T-helper 1 cell (primary cell): ENCODE data around the gene ZNF880.
"Not testable (repeated sequence)": the region's sequence is repeated elsewhere in the genome, so short reads cannot be mapped to it uniquely, and the experiment has no call there.

Source experiments
- DNase-seq, 5 donors: peaks; one replicate each; pipeline ENCODE4 v3.0.0-alpha.2; 2012 to 2020
- total RNA-seq, 4 donors: gene quantifications; one replicate each; lab custom pipeline; 2026; lab: John Stamatoyannopoulos, UW

The ZNF880 gene
- total RNA-seq = 10.1 to 26.8 (median 17.1) reads per million in 4 donors

- DNase-seq = peak; percentile 82 to 89 (median 86)
These were observed at the start of gene ZNF880 for GRCh38 chr19:52369559-52370340. ZNF880 (plus strand) TSS chr19:52369923; CDS start chr19:52369966, 43 bp downstream.

GRCh38 chr19:52322429-52322828 lies 47.3 kb upstream of the ZNF880 start:
- DNase-seq = no peak

DNA sequence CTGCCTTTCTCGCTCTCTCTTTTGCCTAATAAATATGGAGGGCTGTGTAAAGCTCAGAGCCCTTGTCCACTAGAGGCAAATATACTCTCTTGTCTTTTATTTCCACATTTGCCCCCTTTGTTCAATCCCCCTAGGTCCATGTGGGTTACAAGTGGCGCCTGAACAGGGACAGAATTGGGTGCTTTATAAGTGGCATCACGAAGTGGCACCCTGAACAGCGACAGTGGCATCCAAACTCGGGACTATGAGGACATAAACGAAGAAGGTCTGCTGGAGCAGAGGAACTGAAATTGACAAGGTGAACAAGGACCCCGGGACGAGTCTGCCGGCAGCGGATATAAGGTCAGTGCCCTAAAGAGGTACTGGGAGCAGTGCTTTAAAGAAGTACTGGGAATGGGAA lies 38.0 kb upstream of the ZNF880 start:
- DNase-seq = no peak

- no peak for DNase-seq
These were observed 34.0 kb upstream of the ZNF880 start for GRCh38 chr19:52335768-52336116.

DNA sequence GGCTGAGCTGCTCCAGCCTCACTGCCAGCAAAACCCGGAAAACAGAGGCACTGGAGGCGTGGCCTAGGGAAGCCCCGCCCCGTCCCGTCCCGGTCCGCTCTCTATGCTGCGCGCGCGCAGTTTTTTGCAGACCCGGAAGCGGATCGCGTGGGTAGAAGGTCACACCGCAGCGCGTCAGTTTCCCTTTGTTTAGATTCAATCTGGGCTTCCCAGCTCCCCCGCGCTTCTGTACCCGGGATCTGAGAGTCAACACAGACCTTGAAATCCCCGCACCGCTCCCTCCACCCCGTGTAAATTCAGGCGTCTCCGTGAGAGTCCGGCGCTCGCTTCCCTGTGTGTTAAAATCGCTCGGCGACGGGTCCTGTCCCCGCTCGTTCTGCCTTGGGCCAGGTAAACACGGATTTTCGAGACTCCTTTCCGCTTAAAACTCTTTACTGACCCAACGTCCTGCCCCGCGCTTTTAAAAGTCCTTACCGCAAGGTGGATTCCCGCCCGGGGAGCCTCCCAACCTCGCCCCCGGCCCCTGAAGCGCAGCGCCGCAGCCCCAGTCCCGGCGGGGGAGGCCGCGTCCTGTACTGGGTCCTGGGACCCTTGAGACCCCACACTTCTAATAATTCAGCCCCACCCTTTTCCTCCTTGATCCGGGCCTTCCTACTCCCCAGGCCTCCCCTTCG lies 33.5 kb upstream of the ZNF880 start, which contains the start of gene ZNF610:
TSS of gene ZNF610 (plus strand) at position 127 of the 674 bp plus-strand sequence. CDS start 12,930 bp downstream, outside the sequence.
- DNase-seq = peak; percentile 72 to 84 (median 81)

DNA sequence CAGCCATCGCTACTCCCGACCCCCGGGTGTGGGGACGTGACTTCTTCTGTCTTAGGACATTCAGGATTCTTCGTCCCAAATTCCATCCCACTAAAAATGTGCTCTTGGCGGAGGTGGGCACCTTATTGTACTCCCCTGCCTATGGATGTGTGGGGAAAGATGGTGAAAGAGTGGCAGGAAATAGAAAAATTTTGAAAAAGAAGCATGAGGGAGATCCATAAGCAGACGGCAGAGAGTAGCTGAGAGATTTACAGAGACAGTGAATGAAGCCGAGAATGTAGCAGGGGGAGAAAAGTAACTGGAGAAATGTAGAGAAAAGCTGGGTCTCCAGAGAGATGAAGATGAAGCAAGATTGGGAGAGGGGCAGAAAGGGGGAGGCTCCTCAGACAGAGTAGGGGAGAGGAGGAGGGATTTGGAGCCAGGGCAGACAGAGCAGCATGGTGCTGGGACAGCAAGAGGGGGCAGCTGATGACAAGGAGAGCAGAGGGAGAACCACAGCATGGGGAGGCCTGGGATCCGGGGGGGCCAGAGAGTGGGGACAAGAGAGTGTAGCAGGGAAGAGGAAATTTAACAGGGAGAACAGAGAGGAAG lies 32.8 kb upstream of the ZNF880 start:
- DNase-seq = no peak

DNA sequence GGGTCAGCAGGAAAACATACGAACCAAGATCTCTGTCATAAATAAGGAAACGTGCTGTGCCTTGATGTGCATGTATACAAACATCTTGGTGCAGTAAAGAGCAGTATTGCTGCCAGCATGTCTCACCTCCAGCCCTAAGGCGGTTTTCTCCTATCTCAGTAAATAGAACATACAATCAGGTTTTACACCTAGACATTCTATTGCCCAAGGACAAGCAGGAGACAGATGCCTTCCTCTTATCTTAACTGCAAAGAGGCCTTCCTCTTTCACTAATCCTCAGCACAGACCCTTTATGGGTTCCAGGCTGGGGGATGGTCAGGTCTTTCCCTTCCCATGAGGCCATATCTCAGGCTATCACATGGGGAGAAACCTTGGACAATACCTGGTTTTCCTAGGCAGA lies 30.7 kb upstream of the ZNF880 start:
- not testable (repeated sequence) for DNase-seq

DNA sequence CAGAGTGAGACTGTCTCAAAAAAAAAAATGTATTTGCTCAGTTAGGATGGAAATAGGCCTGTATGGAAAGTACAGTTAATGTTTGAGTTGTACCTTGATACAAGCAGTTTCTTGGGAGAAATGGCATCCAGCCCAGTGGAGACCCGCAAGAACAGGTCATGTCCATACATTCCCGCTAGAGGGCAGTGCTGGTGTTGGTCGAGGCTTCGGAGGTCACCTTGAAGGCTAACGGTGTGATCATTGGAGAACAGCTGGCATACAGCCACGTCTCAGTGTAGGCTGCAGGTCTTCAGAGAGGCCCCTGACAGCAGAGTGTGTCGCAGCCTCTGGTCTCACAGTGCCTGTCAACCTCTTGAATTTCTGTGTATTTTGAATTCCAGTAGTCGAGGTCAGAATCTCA lies 26.2 kb upstream of the ZNF880 start:
- DNase-seq = peak; percentile 14 to 43 (median 33)

DNA sequence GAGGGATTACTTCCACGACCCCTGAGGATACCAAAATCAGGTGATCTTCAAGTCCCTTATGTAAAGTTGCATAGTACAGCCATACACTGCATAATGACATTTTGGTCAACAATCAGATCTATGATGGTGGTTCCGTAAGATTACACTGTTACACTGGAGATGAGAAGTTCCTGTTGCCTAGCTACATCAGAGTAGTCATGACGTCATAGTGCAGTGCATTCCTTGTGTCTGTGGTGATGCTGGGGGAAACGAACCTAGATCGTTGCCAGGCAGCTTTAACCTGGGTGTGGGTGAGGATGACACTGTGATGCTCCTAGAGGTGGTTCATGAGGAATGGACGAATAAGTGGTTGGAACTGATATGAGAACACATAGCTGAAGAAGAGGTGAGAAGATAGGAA lies 24.6 kb upstream of the ZNF880 start:
- DNase-seq = no peak

DNA sequence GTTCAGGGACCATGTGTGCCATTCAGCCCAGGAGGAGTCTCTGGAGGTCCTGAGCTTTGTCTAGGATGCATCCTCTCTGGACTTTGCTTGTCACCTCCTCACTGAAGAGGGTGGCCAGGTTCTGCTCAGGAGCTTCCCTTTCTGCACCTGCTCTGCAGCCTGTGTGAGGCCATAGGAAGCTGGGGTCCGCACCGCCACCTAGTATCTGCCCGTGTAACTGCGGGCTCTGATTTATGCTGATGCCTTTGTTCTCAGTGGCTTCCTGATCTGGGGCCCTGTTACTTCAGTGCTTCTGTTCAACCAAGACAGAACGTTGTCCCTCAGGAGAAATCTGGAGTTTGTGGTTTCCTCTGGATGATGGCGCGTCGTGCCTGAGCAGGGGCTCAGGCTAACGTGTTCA lies 18.2 kb upstream of the ZNF880 start:
- DNase-seq = no peak

DNA sequence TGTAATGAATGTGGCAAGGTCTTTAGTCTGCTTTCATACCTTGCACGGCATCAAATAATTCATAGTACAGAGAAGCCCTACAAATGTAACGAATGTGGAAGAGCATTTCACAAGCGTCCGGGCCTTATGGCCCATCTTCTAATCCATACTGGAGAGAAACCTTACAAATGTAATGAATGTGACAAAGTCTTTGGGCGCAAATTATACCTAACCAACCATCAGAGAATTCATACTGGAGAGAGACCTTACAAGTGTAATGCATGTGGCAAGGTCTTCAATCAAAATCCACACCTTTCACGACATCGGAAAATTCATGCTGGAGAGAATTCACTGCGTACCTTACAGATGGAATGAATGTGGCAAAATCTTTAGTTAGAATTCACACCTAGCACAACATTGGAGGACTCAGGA lies 3.3 kb upstream of the ZNF880 start:
- DNase-seq = no peak

GRCh38 chr19:52370341-52370710 lies 603 bp downstream of the ZNF880 start:
- no peak for DNase-seq

GRCh38 chr19:52391135-52391534 lies 21.4 kb downstream of the ZNF880 start:
- no peak for DNase-seq

DNA sequence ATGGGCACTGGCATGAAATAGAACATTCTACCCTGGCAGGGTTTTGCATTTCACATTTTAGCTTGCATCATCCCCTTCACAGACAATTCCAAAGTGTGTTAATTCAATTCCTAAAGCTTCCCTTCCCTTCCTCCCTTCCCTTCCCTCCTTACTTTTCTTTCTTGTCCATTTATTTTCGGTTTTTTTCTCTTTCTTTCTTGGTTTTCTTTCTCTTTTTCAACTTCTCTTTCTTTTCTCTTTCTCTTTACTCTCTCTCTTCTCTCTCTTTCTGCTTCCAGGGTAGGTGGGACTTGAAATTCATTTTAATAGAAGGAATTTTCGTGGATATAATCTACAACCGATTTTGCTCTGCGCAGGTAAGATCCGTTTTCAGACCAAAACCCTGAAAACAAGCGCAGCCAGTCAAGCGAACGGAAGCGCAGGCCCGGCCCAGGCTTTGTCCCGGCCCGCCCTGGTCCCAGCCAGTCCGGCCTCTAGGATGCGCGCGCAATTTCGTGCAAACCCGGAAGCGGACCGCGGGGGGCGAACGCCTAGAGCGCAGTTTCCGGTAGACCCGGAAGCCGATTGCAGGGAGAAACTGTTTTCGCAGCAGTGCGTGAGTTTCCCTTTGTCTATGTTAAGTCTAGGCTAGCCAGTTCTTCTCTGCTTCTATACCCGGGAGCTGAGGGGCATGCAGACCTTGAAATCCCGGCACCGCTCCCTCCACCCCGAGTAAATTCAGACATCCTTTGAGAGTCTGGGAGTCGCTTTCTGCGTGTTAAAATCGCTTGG lies 27.8 kb downstream of the ZNF880 start, which contains the start of gene ZNF528:
TSS of gene ZNF528 (plus strand) at position 540 of the 771 bp plus-strand sequence. CDS start 4,165 bp downstream, outside the sequence.
- peak; percentile 85 to 91 (median 89) for DNase-seq

DNA sequence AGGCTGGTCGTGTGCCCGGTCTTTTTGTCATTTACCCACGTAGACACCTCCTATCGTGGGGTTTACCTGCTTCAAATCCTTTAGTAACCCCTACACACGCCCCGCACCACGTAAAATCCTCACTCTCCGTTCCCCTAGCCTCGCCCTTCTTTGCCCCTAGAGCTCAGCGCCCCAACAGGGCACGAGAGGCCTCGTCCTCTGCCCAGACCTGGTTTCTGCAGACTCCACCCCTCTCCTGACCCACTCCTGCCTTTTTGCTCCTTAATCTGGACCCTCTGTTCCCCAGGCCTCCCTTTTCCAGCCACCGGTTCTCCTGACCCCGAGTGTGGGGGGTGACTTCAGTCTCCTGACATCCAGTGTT lies 28.3 kb downstream of the ZNF880 start:
- DNase-seq = peak in 1 of 5 donors; percentile 0

DNA sequence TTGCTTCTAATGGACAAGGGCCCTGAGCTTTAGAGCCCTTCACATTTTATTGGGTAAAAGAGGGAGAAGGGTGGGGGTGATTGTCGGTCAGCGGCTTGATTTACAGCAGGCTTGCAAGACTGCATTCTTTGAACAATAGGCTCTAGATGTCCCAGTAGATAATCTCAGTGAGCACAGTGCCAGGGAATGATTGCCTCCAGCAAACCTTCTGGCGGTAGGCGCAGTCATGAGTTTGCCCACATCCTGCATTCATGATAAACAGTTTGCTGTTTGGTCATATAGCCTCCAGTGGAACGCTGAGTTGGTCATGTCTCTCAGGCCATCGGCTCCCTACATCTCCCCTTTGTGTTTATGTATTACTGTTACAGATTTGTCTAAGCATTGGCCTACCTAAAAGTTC lies 40.6 kb downstream of the ZNF880 start:
- DNase-seq = no peak

GRCh38 chr19:52415711-52416110 lies 46.0 kb downstream of the ZNF880 start:
- no peak for DNase-seq

DNA sequence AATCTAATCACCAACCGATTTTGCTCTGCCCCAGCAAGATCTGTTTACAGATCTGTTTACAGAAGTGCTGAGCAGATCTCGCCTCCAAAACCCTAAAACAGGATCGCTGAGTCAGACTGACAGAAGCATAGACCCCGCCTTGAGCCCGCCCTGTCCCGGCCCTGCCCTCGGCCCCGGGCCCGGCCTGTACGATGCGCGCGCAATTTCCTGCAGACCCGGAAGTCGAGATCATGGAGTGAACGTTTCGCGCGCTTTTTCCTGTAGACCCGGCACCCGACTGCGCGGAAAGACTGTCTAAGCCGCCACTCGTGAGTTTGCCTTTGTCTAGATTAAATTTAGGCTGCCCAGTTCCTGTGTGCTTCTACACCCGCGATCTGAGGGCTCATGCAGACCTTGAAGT lies 59.2 kb downstream of the ZNF880 start, which contains the start of gene ZNF534:
TSS of gene ZNF534 (plus strand) at position 212 of the 400 bp plus-strand sequence. CDS start 2,327 bp downstream, outside the sequence.
- DNase-seq = no peak
